HEK293 (cell line): ENCODE results near the gene FBXW11.

ENCODE experiments used
- ELK4 ChIP-seq: IDR thresholded peaks from 2 replicates; pipeline ENCODE4 v1.6.1; 2011; ENCODE audit warnings: mild to moderate bottlenecking, low read depth, low read length, borderline replicate concordance
- PBX3 ChIP-seq: sonication (generic); formaldehyde crosslinking; IDR thresholded peaks from 2 replicates; pipeline ENCODE4 v1.8.1; 2022; ENCODE audit warnings: mild to moderate bottlenecking, moderate library complexity, missing genetic modification reagents
- YY1 ChIP-seq: fragments of 450-650 bp; formaldehyde crosslinking; IDR thresholded peaks from 2 replicates; pipeline ENCODE4 v1.5.1; 2018; ENCODE audit warnings: missing biosample characterization, missing genetic modification characterization
- ZNF37A ChIP-seq: fragments of 450-650 bp; IDR thresholded peaks from 2 replicates; pipeline ENCODE4 v1.5.1; 2018; ENCODE audit warnings: missing biosample characterization, missing genetic modification characterization
- ZSCAN30 ChIP-seq: fragments of 450-650 bp; IDR thresholded peaks from 2 replicates; pipeline ENCODE4 v1.5.1; 2018; ENCODE audit warnings: missing biosample characterization, mild to moderate bottlenecking, missing genetic modification characterization, moderate library complexity

GRCh38 chr5:171871711-171872110 is 134.7 kb downstream of the FBXW11 start:
- TF ChIP-seq ZNF37A (tag by site-specific recombination), result no peak
- TF ChIP-seq ZSCAN30 (tag by site-specific recombination), result no peak
- TF ChIP-seq PBX3 (CRISPR knock-in tag), result no peak
- no peak for TF ChIP-seq YY1 (tag by site-specific recombination)
- TF ChIP-seq ELK4, result no peak
